Activated CD4-positive, alpha-beta memory T cell treated with anti-CD3 and anti-CD28 coated beads for 36 hours (primary cell): ENCODE results near the gene SYNJ2BP. TPM values are rescaled to one million over a fixed set of nuclear protein-coding genes. Genes with fewer than 3 reads are reported as not detected.
A peak's percentile ranks its signal among the peaks of the same experiment; 100 is the strongest.
"Not testable (repeated sequence)": the region's sequence is repeated elsewhere in the genome, so short reads cannot be mapped to it uniquely, and the experiment has no call there.

Source experiments
- CTCF ChIA-PET: fragments of 350-600 bp; sonication (Branson Sonifier 250); formaldehyde crosslinking; loops from one replicate; lab custom pipeline; 2021; ENCODE audit warnings: antibody characterized with exemption, inconsistent platforms; lab: Charles Lee
- POLR2A ChIA-PET: fragments of 350-600 bp; sonication (Branson Sonifier 250); formaldehyde crosslinking; loops from one replicate; lab custom pipeline; 2021; ENCODE audit warnings: antibody characterized with exemption; lab: Charles Lee
- DNase-seq: peaks from one replicate; pipeline ENCODE4 v3.0.0-alpha.2; 2020
- H3K27ac Mint-ChIP-seq: one replicate; pipeline ENCODE4 v1.8.0; 2021; ENCODE audit warnings: mixed read lengths
- H3K27me3 Mint-ChIP-seq: one replicate; pipeline ENCODE4 v1.8.0; 2021; ENCODE audit warnings: mixed read lengths
- H3K36me3 Mint-ChIP-seq: one replicate; pipeline ENCODE4 v1.8.0; 2021; ENCODE audit warnings: mixed read lengths
- H3K4me1 Mint-ChIP-seq: one replicate; pipeline ENCODE4 v1.8.0; 2021; ENCODE audit warnings: low read depth, mixed read lengths
- H3K4me3 Mint-ChIP-seq: one replicate; pipeline ENCODE4 v1.8.0; 2021; ENCODE audit warnings: mild to moderate bottlenecking, mixed read lengths
- H3K9me3 Mint-ChIP-seq: one replicate; pipeline ENCODE4 v1.8.0; 2021; ENCODE audit warnings: mixed read lengths
- intact Hi-C: fragments of 100-400 bp; cut with micrococcal nuclease; formaldehyde crosslinking; loops from one replicate; pipeline ENCODE4 v1.15.1; 2023
- total RNA-seq, 2 experiments: library from RNA; stranded (reverse); gene quantifications; one replicate each; pipeline ENCODE4 v1.2.3, GENCODE V29; 2021

SYNJ2BP gene
- total RNA-seq, 2 experiments from 2014 or later: 5.7 to 5.8 TPM

DNA sequence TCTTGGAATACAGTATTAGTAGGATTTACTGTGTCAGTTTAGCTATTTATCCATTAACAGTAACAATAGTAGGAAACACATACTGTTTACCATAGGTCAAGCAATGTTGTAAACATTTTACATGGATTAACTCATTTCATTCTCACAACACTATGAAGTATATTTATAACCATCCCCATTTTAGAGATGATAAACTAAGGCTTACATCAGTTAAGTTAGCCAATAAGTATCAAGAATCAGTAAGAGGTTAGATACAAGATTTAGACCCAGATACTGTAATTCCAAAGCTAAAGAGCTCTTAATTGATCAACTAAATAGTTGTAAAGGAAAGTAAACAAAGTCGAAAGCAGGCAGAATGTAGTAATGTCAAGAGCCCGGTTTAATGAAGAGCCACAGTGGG is 1.1 kb downstream of the SYNJ2BP start:
- H3K4me1 Mint-ChIP-seq: peaks cover 28% of the 10 kb centered on the region
- ChIA-PET CTCF (no interaction called here), POLR2A (no interaction called here)
- intact Hi-C loops: loop anchor here (5.0 kb wide), 1 partner anchor 58 kb away; the partner anchor contains the start of gene COX16
- H3K36me3 Mint-ChIP-seq: no peaks in the 10 kb centered on the region
- DNase-seq: no peak
- no peak overlapping the region for H3K27ac Mint-ChIP-seq
- H3K9me3 Mint-ChIP-seq: no peaks in the 10 kb centered on the region
- H3K4me3 Mint-ChIP-seq: peak overlapping the region; percentile 66
- H3K27me3 Mint-ChIP-seq: no peaks in the 10 kb centered on the region

DNA sequence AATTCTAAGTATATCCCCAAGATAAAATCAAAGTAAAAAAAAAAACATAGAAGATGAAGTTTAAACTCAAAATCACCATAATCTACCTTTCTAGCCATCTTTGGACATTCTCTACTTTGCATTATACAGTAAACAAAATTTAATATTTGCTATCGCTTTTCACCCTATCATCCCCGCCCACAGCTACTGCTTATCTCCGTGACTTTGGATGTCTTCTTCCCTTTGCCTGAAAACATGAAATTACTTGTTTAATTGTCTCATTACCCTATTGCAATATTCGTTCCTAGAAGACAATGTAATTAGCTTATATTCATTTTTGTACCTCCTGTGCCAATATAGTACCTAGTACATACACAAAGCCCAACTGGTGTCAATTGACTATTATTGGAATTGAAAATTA is 9.3 kb downstream of the SYNJ2BP start:
- intact Hi-C loops: no loop called here
- no peaks in the 10 kb centered on the region for H3K9me3 Mint-ChIP-seq
- CTCF ChIA-PET: no interaction called here
- peaks cover 18% of the 10 kb centered on the region for H3K4me1 Mint-ChIP-seq
- no peak overlapping the region for H3K4me3 Mint-ChIP-seq
- peaks cover 7% of the 10 kb centered on the region for H3K36me3 Mint-ChIP-seq
- POLR2A ChIA-PET: no interaction called here
- no peak overlapping the region for H3K27ac Mint-ChIP-seq
- no peak for DNase-seq
- H3K27me3 Mint-ChIP-seq: no peaks in the 10 kb centered on the region

DNA sequence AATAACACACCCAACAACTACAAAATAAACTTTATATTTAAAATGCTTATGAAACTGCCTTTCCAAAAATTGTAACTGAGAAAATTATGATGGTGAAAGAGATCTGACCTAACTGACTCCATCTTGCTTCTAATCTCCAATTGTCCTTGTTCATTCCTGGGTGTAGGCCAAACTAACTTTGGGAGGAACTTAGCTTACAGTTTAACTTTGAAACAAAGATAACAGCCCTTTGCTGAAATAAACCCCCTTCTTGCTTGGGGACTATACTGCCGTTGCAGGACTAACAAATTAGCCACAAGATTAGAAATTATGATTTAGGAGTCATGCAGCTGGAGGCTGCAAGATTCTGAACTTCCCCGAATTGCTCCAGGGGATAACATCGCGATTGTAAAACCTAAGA is 10.7 kb downstream of the SYNJ2BP start:
- H3K4me3 Mint-ChIP-seq, H3K27ac Mint-ChIP-seq, POLR2A ChIA-PET, H3K4me1 Mint-ChIP-seq, intact Hi-C loops, H3K9me3 Mint-ChIP-seq, DNase-seq, CTCF ChIA-PET, H3K36me3 Mint-ChIP-seq, H3K27me3 Mint-ChIP-seq: not testable (repeated sequence)

DNA sequence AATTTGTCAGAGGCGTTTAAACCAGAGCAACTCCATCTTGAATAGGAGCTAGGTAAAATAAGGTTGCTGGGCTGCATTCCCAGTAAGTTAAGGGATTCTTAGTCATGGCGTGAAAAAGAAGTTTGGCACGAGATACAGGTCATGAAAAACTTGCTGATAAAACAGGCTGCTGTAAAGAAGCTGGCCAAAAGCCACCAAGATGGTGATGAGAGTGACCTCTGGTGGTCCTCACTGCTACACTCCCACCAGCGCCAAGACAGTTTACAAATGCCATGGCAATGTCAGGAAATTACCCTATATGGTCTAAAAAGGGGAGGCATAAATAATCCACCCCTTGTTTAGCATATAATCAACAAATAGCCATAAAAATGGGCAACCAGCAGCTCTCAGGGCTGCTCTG is 13.6 kb downstream of the SYNJ2BP start:
- H3K36me3 Mint-ChIP-seq, intact Hi-C loops, H3K4me3 Mint-ChIP-seq, H3K27ac Mint-ChIP-seq, H3K4me1 Mint-ChIP-seq, DNase-seq, H3K9me3 Mint-ChIP-seq, H3K27me3 Mint-ChIP-seq, POLR2A ChIA-PET: not testable (repeated sequence)
- CTCF ChIA-PET: interaction anchor here (1.7 kb wide), 1 partner anchor 585 kb away, joined by 5 read pairs; no protein-coding TSS in a partner anchor

DNA sequence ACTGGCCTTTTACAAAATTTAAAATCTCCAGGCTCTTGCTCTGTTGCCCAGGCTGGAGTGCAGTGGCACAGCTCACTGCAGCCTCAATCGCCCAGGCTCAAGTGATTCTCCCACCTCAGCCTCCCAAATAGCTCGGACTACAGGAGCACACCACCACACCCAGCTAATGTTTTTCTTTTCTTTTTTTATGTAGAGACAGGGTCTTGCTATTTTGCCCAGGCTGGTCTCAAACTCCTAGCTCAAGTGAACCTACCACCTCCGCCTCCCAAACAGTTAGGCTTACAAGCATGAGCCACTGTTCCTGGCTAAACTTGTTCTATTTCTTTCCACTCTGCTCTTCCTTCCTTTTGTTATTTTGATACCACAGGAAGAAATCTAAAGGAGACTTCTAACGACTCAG is 15.2 kb downstream of the SYNJ2BP start:
- ChIA-PET POLR2A (interaction anchor here (0.8 kb wide), 1 partner anchor 41 kb away, joined by 3 read pairs; no protein-coding TSS in a partner anchor), CTCF (no interaction called here)
- Mint-ChIP-seq H3K36me3 (peaks cover 9% of the 10 kb centered on the region), H3K4me3 (no peak overlapping the region), H3K4me1 (peaks cover 8% of the 10 kb centered on the region), H3K9me3 (no peaks in the 10 kb centered on the region), H3K27ac (no peak overlapping the region), H3K27me3 (no peaks in the 10 kb centered on the region)
- intact Hi-C loops: no loop called here
- no peak for DNase-seq

DNA sequence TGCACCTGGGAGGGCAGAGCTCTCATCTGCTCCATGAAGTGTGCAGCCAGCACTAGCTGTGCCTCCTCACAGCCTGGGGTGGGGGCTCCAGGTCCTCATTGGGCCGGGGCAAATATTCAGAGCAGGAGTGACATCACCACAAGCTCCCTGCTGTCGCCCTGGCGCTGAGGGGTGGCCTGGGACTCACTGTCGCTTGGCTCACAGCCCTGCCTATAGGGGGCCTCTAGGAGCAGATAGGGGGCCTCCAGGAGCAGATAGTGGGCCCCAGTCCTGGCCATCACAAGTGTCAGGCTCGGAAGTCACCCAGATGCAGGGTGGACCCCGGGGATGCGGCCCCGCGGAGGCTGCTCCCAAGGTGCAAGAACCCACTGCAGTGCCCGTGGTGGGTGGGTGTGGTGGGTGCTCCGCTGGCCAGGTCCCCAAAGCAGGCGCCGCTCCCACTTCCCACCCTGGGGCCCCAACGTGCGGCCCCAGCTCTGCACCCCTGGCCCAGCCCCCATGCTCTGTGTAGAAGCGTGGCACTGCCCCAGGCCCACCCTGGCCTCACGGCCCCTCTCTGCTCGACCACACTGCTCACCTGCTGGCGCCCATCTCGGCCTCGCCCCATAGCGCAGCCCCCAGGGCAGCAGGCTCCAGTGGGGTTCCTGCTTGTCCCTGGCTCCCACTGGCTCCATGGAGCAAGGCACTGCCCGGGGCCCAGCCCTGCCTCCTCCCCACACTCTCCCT is 18.0 kb downstream of the SYNJ2BP start:
- ChIA-PET CTCF (no interaction called here), POLR2A (no interaction called here)
- intact Hi-C loops: no loop called here
- H3K27ac Mint-ChIP-seq: no peak overlapping the region
- no peak for DNase-seq
- H3K9me3 Mint-ChIP-seq: no peaks in the 10 kb centered on the region
- no peak overlapping the region for H3K4me3 Mint-ChIP-seq
- H3K36me3 Mint-ChIP-seq: peaks cover 6% of the 10 kb centered on the region
- no peaks in the 10 kb centered on the region for H3K4me1 Mint-ChIP-seq
- H3K27me3 Mint-ChIP-seq: no peaks in the 10 kb centered on the region

DNA sequence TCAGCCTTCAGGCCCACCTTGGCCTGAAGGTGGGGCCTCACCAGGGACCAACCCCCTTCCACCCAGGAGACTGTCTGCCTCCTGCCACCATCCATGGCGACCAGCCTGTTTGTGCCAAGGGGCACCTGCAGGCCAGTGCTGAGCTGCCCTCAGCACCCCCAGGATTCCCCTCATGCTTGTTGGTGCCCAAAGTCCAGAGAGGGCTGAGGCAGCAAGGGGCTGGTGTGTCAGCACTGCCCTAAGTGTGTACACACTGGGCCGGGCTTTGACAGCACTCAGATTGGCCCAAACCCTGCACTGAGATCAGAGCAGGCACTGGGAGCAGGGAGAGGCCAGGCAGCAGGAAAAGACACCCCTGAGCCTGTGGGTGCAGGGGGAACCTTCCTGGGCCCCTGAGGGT is 18.6 kb downstream of the SYNJ2BP start:
- Mint-ChIP-seq H3K4me3 (no peak overlapping the region), H3K36me3 (peaks cover 6% of the 10 kb centered on the region), H3K4me1 (no peaks in the 10 kb centered on the region), H3K9me3 (peaks cover 3% of the 10 kb centered on the region), H3K27me3 (no peaks in the 10 kb centered on the region), H3K27ac (no peak overlapping the region)
- CTCF ChIA-PET: no interaction called here
- intact Hi-C loops: no loop called here
- DNase-seq: no peak
- POLR2A ChIA-PET: no interaction called here

DNA sequence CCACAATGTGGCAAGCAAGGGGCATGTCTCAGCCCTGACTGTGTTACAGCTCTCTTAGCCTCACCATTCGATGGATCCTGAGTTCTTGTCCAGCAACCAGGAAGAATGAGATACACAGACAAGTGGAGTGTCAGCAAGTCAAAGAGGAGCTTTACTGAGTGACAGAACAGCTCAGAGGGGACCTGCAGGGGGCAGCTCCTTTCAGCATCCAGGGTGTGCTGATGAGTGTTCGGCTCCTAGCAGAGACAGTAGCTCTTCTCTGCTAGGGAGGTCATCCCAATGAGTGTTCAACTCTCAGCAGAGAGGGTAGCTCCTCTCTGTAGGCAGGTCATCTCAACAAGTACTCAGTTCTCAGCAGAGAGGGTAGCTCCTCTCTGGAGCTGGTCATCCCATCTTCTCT is 19.1 kb downstream of the SYNJ2BP start:
- intact Hi-C loops: no loop called here
- CTCF ChIA-PET: no interaction called here
- DNase-seq: no peak
- POLR2A ChIA-PET: no interaction called here
- Mint-ChIP-seq H3K36me3 (peaks cover 6% of the 10 kb centered on the region), H3K9me3 (peaks cover 3% of the 10 kb centered on the region), H3K4me1 (no peaks in the 10 kb centered on the region), H3K27ac (no peak overlapping the region), H3K4me3 (no peak overlapping the region), H3K27me3 (no peaks in the 10 kb centered on the region)

DNA sequence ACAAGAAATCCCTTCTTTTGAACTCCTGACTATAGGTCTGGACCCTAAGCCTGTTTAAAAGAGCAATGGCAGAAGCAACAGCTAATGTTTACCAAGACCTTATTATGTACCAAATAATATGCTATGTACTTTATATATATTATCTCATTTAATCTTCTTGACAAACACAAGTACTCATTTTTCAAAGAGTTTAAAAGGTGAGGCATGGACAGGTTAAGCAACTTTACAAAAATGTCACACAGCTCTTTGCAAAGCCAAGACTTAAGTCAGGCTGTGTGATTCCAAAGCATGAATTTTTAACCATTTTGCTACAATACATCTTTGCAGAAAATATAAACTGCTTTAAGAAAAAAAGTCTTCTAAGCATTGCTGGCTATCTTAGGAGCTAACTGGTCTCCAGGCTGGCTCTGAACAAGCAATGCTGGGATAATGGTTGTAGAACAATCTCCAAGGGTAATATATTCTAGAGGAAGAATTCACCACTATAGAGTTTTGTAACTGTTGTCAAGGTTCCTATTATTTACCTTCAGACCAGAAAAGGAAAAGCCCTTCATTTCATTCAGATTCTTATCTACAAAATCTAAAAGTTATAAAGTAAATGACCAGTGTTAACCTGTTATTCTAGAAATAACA is 22.1 kb downstream of the SYNJ2BP start:
- H3K9me3 Mint-ChIP-seq: peaks cover 3% of the 10 kb centered on the region
- intact Hi-C loops: no loop called here
- no peak overlapping the region for H3K27ac Mint-ChIP-seq
- no peaks in the 10 kb centered on the region for H3K27me3 Mint-ChIP-seq
- ChIA-PET POLR2A (no interaction called here), CTCF (no interaction called here)
- no peak for DNase-seq
- H3K4me1 Mint-ChIP-seq: no peaks in the 10 kb centered on the region
- H3K4me3 Mint-ChIP-seq: no peak overlapping the region
- H3K36me3 Mint-ChIP-seq: peaks cover 6% of the 10 kb centered on the region

DNA sequence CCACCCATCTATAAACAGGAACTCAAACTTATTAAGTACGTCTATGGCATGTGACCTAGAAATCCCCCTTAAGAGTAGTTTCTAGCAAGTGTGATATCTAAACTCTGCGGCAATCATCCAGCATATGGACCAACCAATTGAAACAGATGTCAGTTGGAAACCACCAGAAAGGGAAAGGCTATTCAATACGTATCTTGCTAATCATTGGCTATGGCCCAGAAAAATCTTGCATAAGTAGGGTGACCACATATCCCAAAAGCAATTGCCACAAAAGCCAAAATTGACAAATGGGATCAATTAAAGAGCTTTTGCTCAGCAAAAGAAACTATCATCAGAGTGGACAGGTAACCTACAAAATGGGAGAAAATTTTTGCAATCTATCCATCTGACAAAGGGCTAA is 24.2 kb downstream of the SYNJ2BP start:
- ChIA-PET CTCF (no interaction called here), POLR2A (no interaction called here)
- intact Hi-C loops: no loop called here
- Mint-ChIP-seq H3K36me3 (peaks cover 9% of the 10 kb centered on the region), H3K27me3 (no peaks in the 10 kb centered on the region), H3K4me1 (no peaks in the 10 kb centered on the region), H3K27ac (no peak overlapping the region), H3K4me3 (no peak overlapping the region), H3K9me3 (peaks cover 3% of the 10 kb centered on the region)
- no peak for DNase-seq

DNA sequence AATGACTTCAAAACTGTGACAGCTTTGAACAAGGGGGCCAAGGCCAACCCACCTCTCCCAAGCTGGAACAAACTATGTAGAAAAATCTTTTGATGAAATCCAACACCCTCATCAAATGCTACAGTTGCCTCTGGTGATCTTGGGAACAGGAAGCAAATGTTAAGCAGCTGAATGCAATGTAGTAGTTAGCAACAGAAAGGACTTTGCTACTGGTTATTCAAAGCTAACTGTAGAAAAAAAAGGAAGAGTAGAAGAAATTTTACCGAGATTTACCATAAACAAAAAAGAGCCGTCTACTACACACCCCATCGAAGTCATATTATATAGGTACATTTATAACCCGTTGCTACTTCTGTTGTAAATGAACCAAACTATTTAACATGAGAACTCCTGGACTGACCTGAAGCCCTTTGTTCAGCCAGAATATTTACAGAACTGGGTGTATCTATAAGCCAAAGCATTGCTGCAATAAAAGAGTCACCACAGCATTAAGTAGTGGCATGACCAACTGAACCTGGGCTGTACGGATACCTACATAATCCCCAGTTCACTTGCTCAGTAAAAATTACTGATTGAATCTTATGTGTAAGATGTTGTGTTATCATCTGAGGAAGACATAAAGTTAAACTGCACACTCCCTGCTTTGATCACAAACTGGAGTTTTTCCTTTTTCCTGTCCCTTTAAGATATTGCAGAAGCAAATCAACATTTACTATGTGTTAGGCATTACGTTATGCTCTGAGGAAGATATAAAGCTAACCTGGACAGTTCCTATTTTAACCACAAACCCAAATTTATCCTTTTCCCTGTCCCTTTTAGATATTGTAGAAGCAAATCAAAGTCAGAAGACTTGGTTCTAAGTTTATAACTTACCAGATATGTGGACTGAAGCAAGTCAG is 25.1 kb downstream of the SYNJ2BP start:
- intact Hi-C loops: no loop called here
- Mint-ChIP-seq H3K4me3 (no peak overlapping the region), H3K4me1 (no peaks in the 10 kb centered on the region), H3K27ac (no peak overlapping the region), H3K9me3 (peaks cover 3% of the 10 kb centered on the region), H3K36me3 (peaks cover 9% of the 10 kb centered on the region), H3K27me3 (no peaks in the 10 kb centered on the region)
- ChIA-PET CTCF (no interaction called here), POLR2A (no interaction called here)
- DNase-seq: no peak

DNA sequence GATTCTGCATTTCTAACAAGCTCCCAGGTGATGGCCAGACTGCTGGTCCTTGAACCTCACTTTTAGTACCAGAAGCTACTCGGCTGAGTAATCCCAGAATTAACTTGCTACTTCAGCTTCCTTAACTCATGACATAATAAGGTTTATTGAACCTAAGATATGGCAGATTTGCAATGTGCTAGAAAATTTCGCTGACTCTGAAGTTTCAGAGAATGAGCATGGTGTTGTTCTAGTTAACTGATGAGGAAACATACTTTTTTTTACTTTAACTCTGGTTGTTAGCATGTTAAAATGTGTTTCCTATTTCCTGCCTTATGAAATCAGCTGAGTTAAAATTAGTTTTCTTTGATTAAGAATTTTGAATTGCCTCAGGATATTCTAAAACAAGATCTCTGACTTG is 34.4 kb downstream of the SYNJ2BP start:
- Mint-ChIP-seq H3K4me3 (no peak overlapping the region), H3K27ac (no peak overlapping the region), H3K9me3 (no peaks in the 10 kb centered on the region), H3K4me1 (no peaks in the 10 kb centered on the region), H3K27me3 (no peaks in the 10 kb centered on the region), H3K36me3 (peaks cover 6% of the 10 kb centered on the region)
- ChIA-PET CTCF (no interaction called here), POLR2A (no interaction called here)
- intact Hi-C loops: no loop called here
- DNase-seq: no peak
